Activated gamma-delta T cell (primary cell): ENCODE measurements around the gene GABRE.

Source experiments
- DNase-seq: peaks from one replicate; lab custom pipeline; 2025; lab: John Stamatoyannopoulos, UW
- total RNA-seq, 2 donors: gene quantifications; one replicate each; lab custom pipeline; 2026; lab: John Stamatoyannopoulos, UW

GABRE gene, protein sequence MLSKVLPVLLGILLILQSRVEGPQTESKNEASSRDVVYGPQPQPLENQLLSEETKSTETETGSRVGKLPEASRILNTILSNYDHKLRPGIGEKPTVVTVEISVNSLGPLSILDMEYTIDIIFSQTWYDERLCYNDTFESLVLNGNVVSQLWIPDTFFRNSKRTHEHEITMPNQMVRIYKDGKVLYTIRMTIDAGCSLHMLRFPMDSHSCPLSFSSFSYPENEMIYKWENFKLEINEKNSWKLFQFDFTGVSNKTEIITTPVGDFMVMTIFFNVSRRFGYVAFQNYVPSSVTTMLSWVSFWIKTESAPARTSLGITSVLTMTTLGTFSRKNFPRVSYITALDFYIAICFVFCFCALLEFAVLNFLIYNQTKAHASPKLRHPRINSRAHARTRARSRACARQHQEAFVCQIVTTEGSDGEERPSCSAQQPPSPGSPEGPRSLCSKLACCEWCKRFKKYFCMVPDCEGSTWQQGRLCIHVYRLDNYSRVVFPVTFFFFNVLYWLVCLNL
- 0 to 0.17 reads per million in 2 donors for total RNA-seq

DNA sequence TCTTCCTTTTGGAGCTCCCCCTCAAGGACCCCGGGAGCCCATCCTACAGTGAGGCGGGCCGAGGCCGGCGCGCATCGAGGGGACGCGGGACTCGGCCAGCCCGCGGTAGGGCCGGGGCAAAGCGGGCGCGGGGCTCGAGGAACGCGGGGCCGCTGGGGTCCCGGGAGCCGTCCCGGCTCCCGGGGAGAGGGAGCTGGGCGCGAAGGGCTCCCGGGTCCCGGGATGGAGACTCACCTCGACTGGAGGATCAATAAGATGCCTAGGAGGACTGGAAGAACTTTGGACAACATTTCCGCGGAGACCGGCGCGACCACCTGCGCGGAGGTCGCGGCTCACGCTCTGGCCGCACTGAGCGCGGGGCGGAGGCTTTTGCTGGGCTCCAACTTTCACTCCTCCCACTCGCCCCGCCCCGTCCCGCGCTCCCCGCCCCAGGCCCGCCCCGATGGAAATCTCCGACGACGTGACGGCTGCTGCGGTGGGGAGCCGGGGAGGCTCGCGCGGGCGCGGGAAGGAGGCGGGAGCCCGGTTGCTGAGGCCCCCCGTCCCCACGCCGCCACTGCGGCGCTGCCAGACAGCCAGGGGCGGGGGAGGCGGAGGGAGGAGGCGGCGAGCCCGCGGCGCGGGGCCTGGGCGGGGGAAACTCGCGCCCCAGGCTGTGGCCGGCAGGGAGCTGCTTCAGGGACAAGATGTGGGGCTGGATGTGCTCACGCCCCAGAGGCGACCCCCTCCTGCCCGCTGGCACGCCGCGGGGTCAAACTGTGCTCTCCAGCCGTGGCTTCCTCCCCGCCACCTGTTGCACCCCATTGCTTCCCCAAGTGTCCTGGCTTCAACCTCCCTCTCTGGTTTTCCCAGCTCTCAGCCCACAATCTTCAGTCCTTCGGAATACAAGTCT is at the start of gene GABRE:
TSS of gene GABRE (minus strand) at position 341 of the 892 bp plus-strand sequence. CDS start at position 290, 51 bp downstream.
- no peak for DNase-seq

DNA sequence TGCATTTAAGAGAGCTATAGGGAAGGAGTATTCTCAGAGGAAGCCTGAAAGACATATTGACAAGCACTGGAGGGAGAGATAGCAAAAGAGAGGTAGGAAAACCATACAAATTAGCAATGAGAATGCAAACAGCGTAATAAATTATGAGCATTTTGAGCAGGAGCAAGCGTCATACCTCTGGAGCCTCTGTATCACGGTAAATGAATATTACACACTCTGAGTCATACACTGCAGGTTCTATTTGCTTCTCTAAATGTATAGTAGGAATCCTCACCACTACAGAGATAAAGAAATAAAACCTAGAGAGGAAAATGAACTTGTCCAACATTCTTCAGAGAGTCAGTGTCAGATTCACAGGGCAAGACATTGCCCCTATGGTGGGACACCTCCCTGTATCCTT is 46.4 kb upstream of the GABRE start:
- no peak for DNase-seq

DNA sequence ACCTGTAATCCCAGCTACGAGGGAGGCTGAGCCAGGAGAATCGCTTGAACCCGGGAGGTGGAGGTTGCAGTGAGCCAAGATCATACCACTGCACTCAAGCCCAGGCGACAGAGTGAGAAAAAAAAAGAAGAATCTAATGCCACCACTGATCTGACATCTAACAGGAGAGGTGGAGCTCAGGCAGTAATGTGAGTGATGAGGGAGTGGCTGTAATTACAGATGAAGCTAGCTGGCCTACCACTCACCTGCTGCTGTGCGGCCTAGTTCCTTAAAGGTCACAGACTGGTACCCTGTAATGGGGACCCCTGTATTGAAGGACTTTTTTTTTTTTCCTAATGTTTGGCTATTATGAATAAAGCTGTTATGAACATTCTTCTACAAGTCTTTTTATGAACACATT is 25.3 kb upstream of the GABRE start:
- DNase-seq = no peak

DNA sequence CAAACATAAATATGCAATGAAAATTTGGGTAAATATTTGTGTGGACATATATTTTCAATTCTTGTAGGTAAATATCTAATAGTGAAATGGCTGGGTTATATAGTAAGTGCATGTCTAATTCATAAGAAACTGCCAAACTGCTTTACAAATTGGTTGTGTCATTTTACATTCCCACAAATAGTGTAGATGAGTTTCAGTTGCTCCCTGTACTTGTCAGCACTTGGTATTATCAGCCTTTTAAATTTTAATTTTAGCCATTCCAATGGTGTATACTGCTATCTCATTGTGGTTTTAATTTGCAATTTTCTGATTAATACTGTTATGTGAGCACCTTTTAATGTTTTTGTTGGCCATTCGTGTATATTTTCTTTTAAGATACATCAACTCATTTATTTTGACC is 23.1 kb upstream of the GABRE start:
- DNase-seq = no peak

DNA sequence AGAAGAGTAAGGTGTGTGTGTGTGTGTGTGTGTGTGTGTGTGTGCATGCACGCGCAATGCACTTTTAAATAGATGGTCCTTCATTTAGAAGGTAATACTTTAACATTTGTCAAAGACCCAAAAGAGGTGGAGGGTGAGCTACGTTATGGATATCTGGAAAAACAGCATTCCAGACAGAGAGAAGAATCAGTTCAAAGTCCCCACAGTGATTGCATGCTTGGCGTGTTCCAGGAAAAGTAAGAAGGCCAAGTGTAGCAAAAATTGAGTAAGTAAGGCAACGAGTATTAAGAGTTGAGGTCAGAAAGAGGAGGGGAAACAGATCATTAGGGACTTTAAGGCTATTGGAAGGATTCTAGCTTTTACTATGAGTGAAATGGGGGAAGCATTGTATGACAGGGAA is 21.9 kb upstream of the GABRE start:
- no peak for DNase-seq

DNA sequence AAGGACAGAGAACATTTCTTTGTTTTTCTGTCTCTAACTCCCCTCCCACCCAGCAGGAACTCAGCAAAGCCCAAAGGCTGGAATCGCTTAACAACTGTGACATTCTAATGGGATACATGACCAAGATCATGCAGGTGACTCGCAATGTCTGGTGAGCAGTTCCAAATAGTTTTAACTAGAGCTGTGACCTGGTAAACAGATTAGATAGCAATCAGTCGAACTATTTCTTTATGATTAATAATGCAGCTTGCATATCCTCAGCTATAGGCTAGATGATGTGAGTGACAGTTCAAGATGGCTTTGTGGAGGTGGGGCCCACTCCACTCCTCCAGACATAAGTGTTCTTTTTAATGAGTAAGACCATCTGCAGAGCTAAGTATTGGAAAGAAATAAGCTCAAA is 20.0 kb upstream of the GABRE start:
- no peak for DNase-seq

DNA sequence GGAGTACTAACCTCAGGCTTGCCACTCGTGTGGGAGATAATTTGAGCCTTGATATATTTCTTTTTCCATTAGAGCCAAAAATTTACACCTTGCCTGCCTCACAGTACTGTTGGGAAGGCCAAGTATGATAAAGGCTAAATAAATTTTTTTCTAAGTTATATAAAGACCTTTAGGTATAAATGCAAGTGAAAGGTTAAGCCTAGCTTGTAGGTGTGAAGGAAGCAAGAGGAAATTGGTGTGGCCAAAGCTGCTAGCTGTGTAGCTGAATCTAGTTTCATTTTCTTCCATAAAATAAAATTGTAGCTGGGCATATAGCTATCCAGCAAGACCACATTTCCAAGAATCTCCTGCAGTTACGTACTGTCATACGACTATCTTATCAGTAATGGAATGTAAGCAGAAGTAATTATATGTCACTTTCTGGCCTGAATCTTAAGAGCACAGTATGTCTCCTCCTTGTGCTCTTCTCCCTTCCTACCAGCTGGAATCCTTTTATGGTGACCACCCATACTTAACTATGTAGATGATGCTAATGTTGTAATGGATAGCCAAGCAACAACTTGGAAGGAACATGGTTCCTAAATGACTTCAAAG is 14.3 kb upstream of the GABRE start:
- DNase-seq = no peak

DNA sequence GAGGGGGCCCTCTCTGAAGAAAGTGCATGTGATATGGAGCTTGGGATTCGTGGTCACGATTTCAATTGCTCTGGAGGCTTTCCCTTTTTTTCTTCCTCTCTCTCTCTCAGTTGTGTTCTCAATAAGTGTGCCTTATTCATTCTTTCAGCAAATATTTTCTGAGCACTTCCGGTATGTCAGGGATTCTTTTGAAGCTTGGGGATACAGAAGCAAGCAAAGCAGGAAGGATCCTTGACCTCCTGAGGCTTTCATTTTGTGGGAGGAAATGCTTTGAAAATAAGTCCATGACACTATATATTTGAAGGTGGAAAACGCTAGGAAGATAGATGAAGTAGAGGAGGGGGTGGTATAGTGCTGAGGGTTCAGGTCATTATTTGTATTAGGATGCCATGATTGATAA is 12.6 kb upstream of the GABRE start:
- no peak for DNase-seq

DNA sequence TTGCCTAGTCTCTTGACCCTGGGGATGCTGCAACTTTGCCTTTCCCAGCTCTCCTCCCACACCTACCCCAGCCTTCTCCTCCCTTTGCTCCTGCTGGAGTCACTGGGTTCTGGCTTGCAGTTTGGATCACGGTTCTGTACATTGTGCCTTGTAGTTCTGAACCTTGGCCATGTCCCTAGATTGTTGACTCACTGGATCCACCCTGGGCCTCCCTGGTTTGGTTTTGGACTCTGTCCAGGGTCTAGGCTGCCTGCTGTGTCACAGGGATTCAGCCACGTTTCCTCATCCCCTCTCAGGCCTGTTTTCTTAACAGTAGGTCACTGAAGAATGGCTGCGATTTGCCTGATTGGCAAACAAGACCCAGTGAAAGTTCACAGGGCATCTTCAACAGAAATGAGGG is 11.5 kb upstream of the GABRE start:
- DNase-seq = no peak

DNA sequence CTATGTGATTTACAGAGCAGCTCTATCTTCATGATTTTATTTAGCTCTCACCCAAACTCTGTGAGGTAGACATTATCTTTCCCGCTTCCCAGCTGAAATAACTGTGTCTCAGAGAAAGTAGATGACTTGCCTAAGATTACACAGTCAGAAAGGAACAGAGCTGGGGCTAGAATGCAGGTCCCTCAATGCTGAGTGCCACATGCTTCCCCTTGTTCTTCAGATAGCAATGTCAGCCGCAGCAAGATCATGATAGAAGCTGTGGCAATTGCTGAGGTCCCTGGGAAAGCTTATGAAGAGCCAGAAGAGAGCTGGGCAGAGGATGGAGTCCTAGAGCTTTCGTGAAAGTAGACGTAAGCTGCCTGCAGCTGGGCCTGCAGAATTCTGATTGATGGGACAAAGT is 11.1 kb upstream of the GABRE start:
- DNase-seq = no peak

DNA sequence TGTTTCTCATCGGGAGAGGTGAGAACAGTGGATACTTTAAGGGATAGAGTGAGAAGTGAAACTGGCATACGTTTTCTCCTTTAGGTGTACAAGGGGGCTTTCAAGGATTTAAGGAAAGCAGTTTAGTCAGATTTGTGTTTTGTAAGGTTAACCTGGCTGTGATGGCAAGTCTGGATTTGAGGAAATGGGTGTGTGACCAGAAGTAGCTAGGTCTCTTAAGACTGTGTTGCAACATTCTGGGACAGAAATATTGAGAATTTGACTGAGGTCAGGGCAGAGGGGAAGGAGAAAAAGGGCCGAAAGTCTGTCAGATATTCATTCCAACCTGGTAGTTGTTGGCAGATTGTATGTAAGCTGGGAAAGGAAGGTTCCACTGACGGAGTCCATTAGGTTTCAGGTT is 10.4 kb upstream of the GABRE start:
- no peak for DNase-seq

DNA sequence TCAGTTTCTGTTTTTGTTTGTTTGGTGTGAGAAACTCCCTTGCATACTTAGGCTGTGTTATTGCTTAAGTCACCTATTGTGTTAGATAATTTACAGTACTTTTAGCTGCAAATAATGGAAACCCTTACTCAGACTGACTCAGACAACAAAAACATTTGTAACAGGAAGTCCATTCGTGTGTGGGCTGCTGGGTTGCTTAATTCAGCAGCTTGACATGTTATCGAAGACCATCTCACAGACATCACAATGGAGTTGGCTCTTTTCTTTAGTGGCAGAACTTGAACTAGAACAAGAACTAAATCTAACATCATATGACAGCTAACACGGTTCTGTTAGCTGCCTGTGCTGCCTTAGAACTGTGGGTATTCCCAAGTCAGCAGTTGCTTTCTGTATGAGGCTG is 9.9 kb upstream of the GABRE start:
- DNase-seq = no peak

DNA sequence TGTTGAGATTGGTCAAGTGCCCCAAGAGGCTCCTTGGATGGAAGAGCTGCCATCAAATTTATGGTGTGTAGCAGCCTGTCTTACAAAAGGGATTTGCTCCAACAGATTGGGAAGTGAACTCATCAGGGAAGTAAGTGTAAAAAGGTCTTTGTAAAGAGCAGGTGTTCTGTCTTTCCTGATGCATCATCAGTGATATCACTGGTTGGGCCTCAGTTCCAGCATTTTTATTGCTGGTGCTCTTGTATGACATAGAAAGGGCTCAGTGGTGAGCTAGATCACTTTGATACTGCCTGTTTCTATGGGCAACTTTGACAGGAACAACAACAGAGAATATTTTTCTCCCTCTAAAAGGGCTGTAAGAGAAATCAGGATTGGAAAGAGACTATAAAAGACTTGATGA is 8.7 kb upstream of the GABRE start:
- DNase-seq = no peak

DNA sequence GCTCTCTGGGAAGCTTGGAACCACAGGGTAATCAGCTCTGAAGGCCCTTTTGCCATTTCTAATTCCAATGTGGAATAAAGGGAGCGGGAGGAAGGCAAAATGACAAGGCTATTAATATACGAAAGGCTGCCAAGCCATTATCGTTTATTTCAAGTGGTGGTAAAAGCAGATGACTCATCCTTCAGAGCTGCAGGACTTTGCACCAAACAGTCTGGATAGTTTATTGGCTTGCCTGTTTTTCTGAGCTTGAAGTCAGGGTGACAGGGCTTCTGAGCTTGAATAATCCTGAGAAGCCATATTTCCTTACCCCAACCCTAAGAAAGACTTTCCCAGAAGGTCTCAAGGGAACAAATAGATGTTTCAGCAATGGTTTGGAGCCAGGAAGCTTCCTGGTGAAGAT is 7.7 kb upstream of the GABRE start:
- no peak for DNase-seq

DNA sequence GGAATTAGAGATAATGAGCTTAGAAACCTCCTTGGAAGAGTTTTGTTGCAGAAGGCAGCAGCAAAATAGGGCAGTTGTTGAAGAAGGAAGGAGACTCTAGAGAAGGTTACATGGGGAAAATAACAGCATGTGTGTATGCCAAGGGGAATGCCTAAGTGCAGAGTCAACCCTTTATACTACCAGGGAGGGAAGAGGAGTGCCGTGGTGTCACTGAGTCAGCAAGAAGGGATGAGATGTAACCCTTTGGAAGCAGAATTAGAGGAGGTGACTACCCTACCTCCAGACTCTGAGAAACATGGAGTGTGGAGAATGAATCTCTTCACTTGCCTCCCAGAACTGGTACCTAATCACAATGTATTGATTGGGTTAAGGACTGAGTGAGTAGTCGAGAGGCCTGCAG is 6.7 kb upstream of the GABRE start:
- no peak for DNase-seq

DNA sequence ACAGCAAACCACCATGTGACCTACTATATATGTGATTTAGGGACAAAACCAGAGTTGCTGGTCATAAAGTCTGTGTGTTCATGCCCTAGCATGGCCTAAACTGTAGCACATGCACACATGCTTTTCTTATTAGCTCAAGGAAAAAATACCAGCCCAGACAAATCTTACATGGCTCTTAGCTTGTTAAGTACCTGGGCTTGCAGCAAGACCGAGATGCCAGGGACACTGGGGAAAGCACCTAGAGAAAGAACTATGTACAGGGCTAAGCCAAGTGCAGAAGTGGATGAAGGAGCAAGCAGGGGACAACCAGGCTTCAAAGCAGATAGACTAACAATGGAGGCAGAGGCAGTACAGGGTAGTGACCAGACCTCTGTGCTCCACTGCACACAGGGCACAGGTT is 3.4 kb upstream of the GABRE start:
- no peak for DNase-seq

DNA sequence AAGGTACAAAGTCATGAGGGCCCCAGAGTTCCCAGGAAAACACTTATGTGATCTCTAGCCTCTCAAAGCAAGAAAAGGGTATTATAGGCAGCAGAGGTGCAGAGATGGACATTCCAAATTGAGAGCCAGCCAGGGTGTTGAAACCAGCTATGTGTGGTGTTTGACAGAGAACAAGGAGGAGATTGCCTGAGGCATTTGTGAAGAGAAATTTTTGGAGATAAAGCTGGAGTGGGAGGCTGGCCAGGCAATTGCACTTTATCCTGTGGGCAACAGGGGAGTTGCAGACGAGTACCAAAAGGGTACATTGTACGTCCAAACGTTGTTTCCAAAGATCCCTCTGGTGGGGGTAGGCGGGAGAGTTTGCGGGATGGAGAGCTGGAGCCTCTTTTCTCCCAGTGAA is 2.5 kb upstream of the GABRE start:
- DNase-seq = no peak

DNA sequence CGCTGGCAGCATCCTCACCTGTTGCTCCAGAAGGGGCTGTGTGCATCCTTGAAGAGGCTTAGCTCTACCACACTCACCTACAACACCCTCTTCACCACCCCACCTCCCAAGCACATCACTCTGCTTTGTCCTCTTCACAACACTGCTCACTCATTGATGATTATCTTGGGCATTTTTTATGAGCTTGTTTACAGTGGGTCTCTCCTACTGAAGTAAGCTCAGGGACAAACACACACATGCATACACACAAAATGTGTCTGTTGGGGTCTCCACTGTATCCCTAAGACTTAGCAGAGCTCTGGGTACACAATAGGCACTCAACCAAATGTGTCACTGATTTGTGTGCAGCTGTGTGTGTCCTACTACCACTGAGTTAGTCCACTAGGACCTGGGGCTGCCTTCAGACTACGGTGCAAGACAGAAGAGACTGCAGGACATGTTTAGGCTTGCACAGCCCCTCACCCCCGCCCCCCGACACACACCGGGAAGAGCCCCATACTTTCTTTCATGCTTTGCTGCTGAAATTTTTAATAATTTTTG is 1.3 kb upstream of the GABRE start:
- no peak for DNase-seq

DNA sequence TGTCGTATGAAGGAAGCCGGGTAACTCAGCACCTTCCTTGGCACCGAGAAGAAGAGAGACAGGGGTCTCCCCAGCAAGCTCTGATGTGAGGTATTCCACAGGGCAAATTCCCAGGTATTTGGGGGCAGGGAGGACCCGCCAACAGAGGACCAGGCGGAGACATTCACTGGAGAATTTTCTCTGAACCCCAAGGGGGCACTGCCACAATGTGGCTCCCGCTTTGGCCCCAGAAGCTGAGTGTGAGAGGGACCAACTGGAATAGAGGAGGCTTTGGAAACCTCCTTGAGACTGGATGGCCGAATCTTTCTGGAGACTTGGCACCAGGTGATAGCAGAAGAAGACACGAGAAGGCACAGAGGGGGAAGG is 735 bp upstream of the GABRE start:
- DNase-seq = no peak

DNA sequence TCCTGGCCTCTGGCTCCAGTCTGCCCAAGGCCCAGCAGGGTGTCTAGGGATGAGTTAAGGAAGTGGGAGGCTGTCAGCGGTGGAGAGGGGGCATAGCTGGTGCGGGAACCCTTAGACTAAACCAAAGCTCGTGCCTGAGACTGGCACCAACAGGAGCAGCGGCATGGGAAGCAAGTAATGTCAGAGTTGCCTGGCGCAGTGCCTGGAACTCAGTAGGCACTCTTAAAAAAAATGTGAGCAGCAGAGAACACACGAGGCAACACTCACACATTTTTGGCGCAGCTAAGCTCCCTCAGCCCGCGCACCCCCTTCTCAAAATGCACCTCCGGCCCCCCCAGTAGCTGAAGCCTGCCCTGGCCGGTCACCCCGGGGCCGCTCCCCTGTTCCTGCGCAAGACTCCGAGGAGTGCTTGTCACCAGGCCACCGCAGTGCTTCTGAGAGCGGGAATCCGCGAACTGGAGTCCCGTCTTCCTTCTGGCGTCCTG is 583 bp downstream of the GABRE start:
- DNase-seq = no peak

DNA sequence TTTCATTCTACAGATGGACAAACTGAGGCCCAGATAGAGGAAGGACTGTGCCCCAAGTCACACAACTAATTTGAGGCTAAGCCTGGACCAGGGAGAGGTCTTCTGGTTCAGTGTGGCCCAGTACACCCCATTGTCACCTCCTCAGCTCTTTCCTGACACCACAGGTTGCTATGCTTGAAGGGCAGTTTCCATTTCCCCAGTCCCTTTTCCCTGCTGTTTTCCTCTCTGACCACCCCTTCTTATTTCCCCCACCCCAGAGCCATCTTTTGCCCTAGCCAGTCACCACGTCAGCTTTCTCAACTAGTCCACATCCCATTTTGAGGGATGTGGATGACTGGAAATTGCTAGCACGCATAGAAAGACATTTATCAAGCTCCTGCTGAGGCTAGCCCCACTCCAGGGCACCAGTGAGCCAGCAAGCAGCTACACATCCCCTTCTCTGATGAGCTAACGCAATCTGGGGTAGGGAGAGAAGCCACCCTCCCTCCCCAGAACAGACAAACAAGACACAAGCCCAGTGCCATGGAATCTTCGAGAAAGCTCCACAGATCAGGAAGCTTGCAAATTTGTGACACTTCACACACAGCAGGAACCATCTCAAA is 1.3 kb downstream of the GABRE start:
- DNase-seq = no peak

DNA sequence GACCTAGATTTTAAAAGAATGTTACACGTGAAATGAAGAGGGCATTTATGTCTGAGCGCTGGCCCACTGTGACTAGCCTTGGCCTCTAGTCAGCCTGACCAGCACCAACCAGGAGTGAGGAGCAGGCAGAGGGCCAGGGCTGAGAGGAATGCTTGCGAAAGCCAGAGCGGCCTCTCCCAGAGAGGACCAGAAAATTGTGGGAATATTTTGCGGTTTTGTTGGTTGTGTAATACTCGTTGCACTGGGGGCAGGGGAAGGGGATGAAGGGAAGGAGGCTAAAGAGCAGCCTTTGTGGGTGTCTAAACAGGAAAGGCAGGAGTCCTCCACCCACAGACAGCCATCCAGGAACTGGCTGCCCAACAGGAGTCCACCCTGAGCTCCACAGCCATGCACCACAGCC is 3.8 kb downstream of the GABRE start:
- DNase-seq = no peak
